Right hindlimb (tissue), 1 donor: ENCODE measurements around the gene HOXC10.

ENCODE experiments used
- DNase-seq: peaks from one replicate; pipeline ENCODE4 v3.0.0-alpha.2; 2018

Gene HOXC10

GRCh38 chr12:54017027-54017788, 32.3 kb downstream of the HOXC10 start:
- DNase-seq, result peak; percentile 75

GRCh38 chr12:54017878-54018467, 33.0 kb downstream of the HOXC10 start:
- DNase-seq, result peak; percentile 96

- peak; percentile 66 for DNase-seq
Observed at GRCh38 chr12:54018468-54018984, 33.6 kb downstream of the HOXC10 start.

GRCh38 chr12:54019091-54019811, 34.3 kb downstream of the HOXC10 start:
- DNase-seq, result peak; percentile 57

GRCh38 chr12:54019924-54020590, 35.1 kb downstream of the HOXC10 start:
- DNase-seq, result no peak

- no peak for DNase-seq
Observed at GRCh38 chr12:54020591-54021405, 35.9 kb downstream of the HOXC10 start.

- no peak for DNase-seq
Observed at GRCh38 chr12:54021432-54022013, 36.6 kb downstream of the HOXC10 start.

- DNase-seq, result no peak
Observed at GRCh38 chr12:54022960-54023884, 38.3 kb downstream of the HOXC10 start.

GRCh38 chr12:54024127-54024526, 39.2 kb downstream of the HOXC10 start:
- DNase-seq, result no peak

GRCh38 chr12:54024581-54025305, 39.8 kb downstream of the HOXC10 start:
- no peak for DNase-seq

- peak; percentile 44 for DNase-seq
Observed at GRCh38 chr12:54025499-54026405, 40.8 kb downstream of the HOXC10 start.

GRCh38 chr12:54026640-54027441, 41.9 kb downstream of the HOXC10 start:
- DNase-seq, result no peak

- no peak for DNase-seq
Observed at GRCh38 chr12:54027442-54027786, 42.5 kb downstream of the HOXC10 start.

GRCh38 chr12:54028314-54029201, 43.6 kb downstream of the HOXC10 start, which contains the start of gene HOXC6:
Gene HOXC6, plus strand, starts transcription at chr12:54028440. Its CDS starts 82 bp downstream, at chr12:54028522.
- DNase-seq, result peak; percentile 75

- DNase-seq, result peak; percentile 35
Observed at GRCh38 chr12:54029529-54030441, 44.8 kb downstream of the HOXC10 start.

GRCh38 chr12:54030442-54030801, 45.5 kb downstream of the HOXC10 start:
- no peak for DNase-seq
